ENCODE data around the gene FRMD8.

The FRMD8 gene

DNA sequence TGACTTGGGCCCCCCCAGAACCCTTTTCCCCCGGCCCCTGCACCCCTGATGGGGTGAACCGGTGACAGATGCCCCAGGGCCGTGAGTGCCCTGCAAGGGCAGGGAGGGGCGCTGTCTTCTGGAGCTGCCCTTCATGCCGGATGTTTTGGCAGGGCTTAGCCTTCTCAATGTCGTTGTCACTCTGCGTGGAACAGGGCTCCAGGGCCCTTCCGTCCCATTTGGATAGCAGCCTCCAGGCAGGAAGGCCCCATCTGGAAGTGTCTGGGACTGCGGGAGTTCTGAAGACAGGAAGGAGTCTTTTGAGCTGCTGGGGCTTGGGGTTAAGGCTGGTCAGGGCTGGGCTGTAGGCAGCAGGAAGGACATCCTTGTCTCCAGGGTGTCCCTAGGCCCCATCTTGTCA lies 4.6 kb downstream of the FRMD8 start:
- no peak for ATAC-seq (ENCODE audit: low read depth)
- Histone ChIP-seq H3K4me3 (ENCODE audit: severe bottlenecking) (no peak overlapping the region), H3K36me3 (ENCODE audit: low read depth) (peaks cover 19% of the 10 kb centered on the region), H3K9me3 (ENCODE audit: severe bottlenecking) (no peaks in the 10 kb centered on the region), H3K27ac (ENCODE audit: poor library complexity, severe bottlenecking) (peak overlapping the region; percentile 47), H3K4me1 (ENCODE audit: insufficient read depth, poor library complexity, severe bottlenecking) (peaks cover 8% of the 10 kb centered on the region), H3K27me3 (ENCODE audit: insufficient read depth, poor library complexity, severe bottlenecking) (no peaks in the 10 kb centered on the region)
- TF ChIP-seq, protein P1, sequence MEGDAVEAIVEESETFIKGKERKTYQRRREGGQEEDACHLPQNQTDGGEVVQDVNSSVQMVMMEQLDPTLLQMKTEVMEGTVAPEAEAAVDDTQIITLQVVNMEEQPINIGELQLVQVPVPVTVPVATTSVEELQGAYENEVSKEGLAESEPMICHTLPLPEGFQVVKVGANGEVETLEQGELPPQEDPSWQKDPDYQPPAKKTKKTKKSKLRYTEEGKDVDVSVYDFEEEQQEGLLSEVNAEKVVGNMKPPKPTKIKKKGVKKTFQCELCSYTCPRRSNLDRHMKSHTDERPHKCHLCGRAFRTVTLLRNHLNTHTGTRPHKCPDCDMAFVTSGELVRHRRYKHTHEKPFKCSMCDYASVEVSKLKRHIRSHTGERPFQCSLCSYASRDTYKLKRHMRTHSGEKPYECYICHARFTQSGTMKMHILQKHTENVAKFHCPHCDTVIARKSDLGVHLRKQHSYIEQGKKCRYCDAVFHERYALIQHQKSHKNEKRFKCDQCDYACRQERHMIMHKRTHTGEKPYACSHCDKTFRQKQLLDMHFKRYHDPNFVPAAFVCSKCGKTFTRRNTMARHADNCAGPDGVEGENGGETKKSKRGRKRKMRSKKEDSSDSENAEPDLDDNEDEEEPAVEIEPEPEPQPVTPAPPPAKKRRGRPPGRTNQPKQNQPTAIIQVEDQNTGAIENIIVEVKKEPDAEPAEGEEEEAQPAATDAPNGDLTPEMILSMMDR (IDR thresholded peaks at IDR 0.05; ENCODE audit: poor library complexity, severe bottlenecking) = peak; percentile 10
- no peak for DNase-seq (ENCODE audit: low spot score)

DNA sequence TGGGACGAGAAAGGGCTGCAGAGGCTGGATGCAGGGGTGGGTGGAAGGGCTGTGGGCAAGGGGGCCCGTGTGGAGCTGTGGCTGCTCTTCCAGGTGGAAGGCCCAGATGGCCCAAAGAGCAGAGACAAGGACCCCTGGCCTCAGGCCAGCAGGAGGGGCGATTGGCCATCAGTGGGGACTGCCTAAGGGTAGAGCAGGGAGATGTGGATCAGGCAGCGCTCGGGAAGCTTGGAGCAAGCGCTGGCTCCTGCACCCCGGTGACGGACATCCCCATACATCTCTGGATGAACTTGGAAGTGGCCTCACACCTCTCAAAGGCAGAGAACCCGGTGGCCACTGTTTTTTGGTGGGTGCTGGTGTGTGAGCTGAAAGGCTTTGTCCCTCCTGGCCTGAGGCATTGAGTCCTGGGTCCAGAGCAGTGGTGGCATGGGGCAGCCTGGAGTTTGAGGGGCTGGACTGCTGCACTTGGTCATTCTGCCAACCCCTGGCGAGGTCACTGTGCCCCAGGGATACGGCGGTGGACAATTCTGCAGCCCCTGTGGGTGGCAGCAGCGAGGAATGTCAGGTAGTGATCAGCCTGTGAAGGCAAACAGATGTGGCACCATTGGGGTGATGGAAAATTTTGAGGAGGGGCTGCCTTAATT lies 5.9 kb downstream of the FRMD8 start:
- Histone ChIP-seq H3K4me3 (ENCODE audit: severe bottlenecking) (no peak overlapping the region), H3K27ac (ENCODE audit: poor library complexity, severe bottlenecking) (no peak overlapping the region), H3K27me3 (ENCODE audit: insufficient read depth, poor library complexity, severe bottlenecking) (no peaks in the 10 kb centered on the region), H3K9me3 (ENCODE audit: severe bottlenecking) (no peaks in the 10 kb centered on the region), H3K4me1 (ENCODE audit: insufficient read depth, poor library complexity, severe bottlenecking) (peaks cover 7% of the 10 kb centered on the region), H3K36me3 (ENCODE audit: low read depth) (peaks cover 27% of the 10 kb centered on the region)
- ATAC-seq (ENCODE audit: low read depth) (no peak), DNase-seq (ENCODE audit: low spot score) (no peak)
- TF ChIP-seq, protein P1 (IDR thresholded peaks at IDR 0.05; ENCODE audit: poor library complexity, severe bottlenecking) = no peak

DNA sequence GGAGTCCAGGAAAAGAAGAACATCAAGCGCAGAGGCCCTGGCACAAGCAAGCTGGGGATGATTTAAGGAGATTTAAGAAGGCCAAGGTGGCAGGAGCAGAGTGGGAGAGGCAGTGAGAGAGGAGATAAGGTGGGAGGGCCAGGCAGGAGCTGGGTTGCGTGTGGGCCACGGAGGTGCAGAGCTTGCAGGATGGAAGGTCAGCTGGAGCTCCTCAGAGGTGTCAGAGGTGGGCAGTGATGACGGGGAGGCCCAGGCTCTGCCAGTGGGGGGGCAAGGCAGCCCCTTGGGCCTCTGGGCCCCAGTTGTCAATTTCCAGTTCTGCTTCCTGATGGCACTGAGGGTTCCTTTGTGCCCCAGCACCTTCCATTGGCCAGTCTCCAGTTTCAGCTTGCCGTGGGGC lies 6.5 kb downstream of the FRMD8 start:
- Histone ChIP-seq H3K4me3 (ENCODE audit: severe bottlenecking) (no peak overlapping the region), H3K9me3 (ENCODE audit: severe bottlenecking) (no peaks in the 10 kb centered on the region), H3K36me3 (ENCODE audit: low read depth) (peaks cover 29% of the 10 kb centered on the region), H3K27me3 (ENCODE audit: insufficient read depth, poor library complexity, severe bottlenecking) (no peaks in the 10 kb centered on the region), H3K4me1 (ENCODE audit: insufficient read depth, poor library complexity, severe bottlenecking) (peaks cover 7% of the 10 kb centered on the region), H3K27ac (ENCODE audit: poor library complexity, severe bottlenecking) (no peak overlapping the region)
- DNase-seq (ENCODE audit: low spot score) (no peak), ATAC-seq (ENCODE audit: low read depth) (no peak)
- TF ChIP-seq, protein P1 (IDR thresholded peaks at IDR 0.05; ENCODE audit: poor library complexity, severe bottlenecking) = no peak

DNA sequence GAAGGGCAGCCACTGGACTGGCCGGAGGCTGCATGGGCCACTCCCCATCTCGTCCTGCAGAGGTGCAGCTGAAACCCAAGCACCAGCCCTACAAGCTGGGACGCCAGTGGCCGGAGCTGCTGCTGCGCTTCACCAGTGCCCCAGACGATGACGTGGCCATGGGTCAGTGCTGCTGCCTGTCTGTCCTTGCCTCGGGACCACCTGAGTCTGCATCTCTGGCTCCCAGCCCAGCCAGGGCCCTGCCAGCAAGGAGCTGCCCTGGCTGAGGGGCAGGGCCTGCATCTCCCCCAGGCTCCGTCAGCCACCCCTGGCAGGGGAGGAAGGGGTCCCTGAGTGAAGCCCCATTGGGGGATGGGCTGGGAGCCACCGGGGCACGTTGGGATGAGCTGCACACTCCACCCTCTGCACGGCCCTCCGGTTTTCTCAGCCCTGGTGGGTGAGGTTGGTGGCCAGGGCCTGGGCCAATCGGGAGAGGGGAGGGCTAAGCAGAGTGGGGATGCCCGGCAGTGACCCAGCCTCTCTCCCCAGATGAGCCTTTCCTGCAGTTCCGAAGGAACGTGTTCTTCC lies 7.2 kb downstream of the FRMD8 start:
- ATAC-seq (ENCODE audit: low read depth) (no peak), DNase-seq (ENCODE audit: low spot score) (no peak)
- Histone ChIP-seq H3K4me3 (ENCODE audit: severe bottlenecking) (no peak overlapping the region), H3K9me3 (ENCODE audit: severe bottlenecking) (no peaks in the 10 kb centered on the region), H3K27ac (ENCODE audit: poor library complexity, severe bottlenecking) (no peak overlapping the region), H3K27me3 (ENCODE audit: insufficient read depth, poor library complexity, severe bottlenecking) (no peaks in the 10 kb centered on the region), H3K36me3 (ENCODE audit: low read depth) (peaks cover 36% of the 10 kb centered on the region), H3K4me1 (ENCODE audit: insufficient read depth, poor library complexity, severe bottlenecking) (peaks cover 4% of the 10 kb centered on the region)
- TF ChIP-seq, protein P1 (IDR thresholded peaks at IDR 0.05; ENCODE audit: poor library complexity, severe bottlenecking) = no peak

DNA sequence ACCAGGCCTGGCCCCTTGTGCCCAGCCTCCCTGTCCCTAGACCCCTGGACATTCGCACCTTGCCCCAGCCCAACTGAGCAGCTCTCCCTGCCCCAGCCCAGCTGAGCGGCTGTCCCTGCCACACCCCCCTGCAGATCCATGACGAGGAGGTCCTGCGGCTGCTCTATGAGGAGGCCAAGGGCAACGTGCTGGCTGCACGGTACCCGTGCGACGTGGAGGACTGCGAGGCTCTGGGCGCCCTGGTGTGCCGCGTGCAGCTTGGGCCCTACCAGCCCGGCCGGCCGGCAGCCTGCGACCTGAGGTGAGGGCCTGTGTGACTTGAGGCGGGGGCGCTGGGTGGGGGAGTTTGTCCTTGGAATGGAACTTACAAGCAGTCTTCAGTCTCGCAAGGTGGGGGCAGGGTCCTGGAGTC lies 7.7 kb downstream of the FRMD8 start:
- Histone ChIP-seq H3K4me3 (ENCODE audit: severe bottlenecking) (no peak overlapping the region), H3K9me3 (ENCODE audit: severe bottlenecking) (no peaks in the 10 kb centered on the region), H3K4me1 (ENCODE audit: insufficient read depth, poor library complexity, severe bottlenecking) (peaks cover 4% of the 10 kb centered on the region), H3K36me3 (ENCODE audit: low read depth) (peaks cover 36% of the 10 kb centered on the region), H3K27me3 (ENCODE audit: insufficient read depth, poor library complexity, severe bottlenecking) (no peaks in the 10 kb centered on the region), H3K27ac (ENCODE audit: poor library complexity, severe bottlenecking) (no peak overlapping the region)
- DNase-seq (ENCODE audit: low spot score) (peak; percentile 60), ATAC-seq (ENCODE audit: low read depth) (no peak)
- TF ChIP-seq, protein P1 (IDR thresholded peaks at IDR 0.05; ENCODE audit: poor library complexity, severe bottlenecking) = no peak

Measured in RWPE2 (cell line).